Activated CD8-positive, alpha-beta memory T cell treated with anti-CD3 and anti-CD28 coated beads for 48 hours (primary cell): ENCODE results near the gene AOAH.

ENCODE experiments used
- DNase-seq, 3 experiments: peaks; one replicate each; pipeline ENCODE4 v3.0.0-alpha.2; 2020; ENCODE audit warnings: low read depth in 2 of 3, low spot score in 2 of 3

AOAH gene

GRCh38 chr7:36723951-36724664, at the start of gene AOAH:
AOAH (minus strand) TSS chr7:36724494; CDS start chr7:36724148, 346 bp downstream.
- DNase-seq, result peak in 2 of 3 experiments; percentile 44 to 45

- DNase-seq, result no peak
These were observed 42.2 kb upstream of the AOAH start for GRCh38 chr7:36766451-36766850.

GRCh38 chr7:36765605-36766004, 41.3 kb upstream of the AOAH start:
- no peak for DNase-seq

DNA sequence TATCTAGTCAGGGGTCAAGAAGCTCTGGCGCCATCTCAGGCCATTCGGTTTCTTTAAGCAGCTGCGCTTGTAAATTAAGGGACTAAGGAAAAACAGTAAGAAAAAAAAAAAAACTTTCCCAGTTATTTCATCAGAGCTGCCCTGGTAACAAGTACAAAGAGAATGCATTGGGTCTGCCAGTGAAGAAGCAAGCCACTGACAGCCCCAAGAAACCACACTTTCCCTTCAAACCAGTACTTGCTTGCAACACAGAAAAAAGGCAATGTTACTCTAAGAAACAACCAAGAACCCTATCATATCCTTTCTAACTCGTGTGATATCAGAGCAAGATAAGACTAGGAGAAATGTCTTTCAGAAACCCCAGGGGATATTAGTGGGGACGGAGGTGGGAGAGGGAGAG, 40.6 kb upstream of the AOAH start:
- DNase-seq, result no peak

- no peak for DNase-seq
These were observed 39.0 kb upstream of the AOAH start for GRCh38 chr7:36763132-36763816.

DNA sequence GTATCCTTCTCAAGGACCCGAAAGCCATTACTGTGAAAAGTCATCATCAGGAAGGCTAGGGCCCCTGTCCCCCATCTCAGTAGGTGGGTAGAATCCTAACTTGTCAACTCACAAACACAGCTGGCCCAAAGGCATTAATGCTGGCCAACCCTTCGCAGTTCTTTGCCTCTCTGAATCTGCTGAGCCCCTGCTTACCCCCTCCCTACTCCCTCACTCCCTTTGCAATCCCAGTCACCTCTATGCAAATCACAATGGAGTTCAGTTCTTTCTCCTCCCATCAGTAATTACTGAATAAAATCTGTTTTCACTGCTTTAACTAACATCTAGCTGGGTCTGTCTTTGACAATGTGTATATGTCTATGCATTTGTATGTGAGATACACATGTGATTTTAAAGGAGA, 38.1 kb upstream of the AOAH start:
- DNase-seq, result no peak

- DNase-seq, result no peak
These were observed 37.5 kb upstream of the AOAH start for GRCh38 chr7:36761835-36762234.

- no peak for DNase-seq
These were observed 36.8 kb upstream of the AOAH start for GRCh38 chr7:36760856-36761762.

GRCh38 chr7:36758879-36759278, 34.6 kb upstream of the AOAH start:
- DNase-seq, result no peak

GRCh38 chr7:36755484-36755883, 31.2 kb upstream of the AOAH start:
- DNase-seq, result no peak

GRCh38 chr7:36752026-36752711, 27.9 kb upstream of the AOAH start:
- DNase-seq, result no peak

DNA sequence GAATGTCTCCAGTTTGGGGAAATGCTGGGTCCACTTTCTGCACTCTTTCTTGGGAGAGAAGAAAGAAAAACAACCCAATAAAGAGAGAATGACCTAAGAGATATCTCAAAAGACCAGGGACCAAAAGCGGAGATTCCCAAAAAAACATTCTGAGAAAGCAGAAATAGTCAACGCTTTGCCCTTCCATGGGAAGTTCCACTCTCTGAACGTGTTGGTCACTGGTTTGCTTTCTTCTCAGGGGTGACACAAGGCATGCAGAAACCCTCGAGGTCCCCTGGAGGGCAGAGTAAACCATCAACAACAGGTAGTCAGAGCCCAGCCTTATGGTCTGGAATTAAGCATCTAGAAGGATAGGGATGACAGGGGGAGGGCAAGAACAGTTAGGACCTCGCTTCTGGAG, 26.2 kb upstream of the AOAH start:
- no peak for DNase-seq

GRCh38 chr7:36749282-36749960, 25.1 kb upstream of the AOAH start:
- no peak for DNase-seq

DNA sequence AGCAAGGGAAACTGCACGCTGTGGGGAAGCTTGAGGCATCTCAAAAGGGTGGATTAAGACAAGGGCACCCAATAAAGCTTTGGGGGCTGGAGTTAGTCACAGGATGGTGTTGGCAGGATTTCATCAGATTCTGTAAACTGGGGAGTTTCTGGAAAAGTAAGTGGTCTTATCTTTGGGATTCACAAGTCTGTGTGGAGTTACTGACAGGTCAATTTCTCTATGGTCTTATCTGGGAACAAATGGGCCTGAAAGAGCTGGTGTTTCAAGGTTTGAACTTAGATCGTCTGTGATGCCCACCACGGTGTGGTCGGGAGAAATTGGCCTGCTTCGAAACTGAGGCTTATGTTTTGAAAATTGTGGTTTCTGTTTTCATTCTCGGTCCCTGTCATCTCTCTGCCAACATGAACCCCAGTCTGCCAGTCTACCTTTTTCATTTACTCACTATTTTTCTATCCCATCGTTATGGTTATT, 23.8 kb upstream of the AOAH start:
- no peak for DNase-seq

DNA sequence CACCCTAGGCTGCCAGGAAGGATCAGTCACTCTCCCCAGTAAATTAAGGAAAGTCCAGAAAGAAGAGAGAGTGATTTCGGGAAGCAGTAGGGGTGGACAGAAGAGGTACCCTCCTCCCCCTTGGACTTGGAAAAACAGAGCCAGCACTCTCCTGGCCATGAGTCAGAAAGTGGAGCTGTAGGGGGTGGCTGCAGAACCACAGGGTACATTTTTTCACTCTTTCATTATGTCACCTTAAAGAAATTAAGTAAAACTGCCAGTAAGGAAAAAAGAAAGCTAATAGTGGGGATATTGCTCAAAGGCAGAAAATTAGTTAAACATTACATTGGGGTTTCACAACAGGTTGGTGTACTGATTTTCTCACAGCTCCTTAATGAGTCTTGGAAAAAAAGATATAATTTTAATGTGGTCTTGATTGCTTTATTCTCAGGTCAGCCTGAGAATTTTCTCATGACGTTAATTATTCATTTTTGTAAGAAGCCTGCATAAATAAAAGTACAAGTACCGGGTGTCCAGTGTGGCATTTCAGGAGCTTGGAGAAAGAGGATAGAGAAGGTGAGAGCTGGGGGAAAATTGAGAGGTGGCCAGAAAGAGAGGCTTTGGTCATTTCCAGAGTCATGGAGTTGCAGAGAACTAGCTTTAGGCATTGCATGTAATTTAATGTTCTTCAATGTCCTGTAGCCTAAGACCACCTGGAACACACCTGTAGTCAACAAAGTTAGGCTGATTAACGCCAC, 23.2 kb upstream of the AOAH start:
- DNase-seq, result no peak

DNA sequence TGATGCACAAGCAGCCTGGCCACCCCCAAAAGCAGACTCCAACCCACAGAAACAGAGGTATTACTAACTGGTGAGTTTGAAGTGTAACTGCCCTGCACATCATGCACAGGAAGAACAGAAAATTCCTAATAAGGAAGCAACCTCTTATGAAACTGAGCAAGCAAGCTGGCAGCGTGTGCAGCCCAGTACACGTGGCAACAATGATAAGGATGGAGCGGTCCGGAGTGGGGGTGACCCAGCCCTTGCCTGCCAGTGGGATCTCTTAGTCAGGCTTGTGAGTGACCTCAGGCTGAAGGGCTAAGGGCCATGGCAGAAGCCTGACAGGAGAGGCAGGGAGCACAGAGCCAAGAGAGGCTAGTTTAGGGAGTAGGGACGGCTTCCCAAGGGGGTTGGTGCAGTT, 22.1 kb upstream of the AOAH start:
- DNase-seq, result no peak

GRCh38 chr7:36742911-36743775, 18.8 kb upstream of the AOAH start:
- DNase-seq, result no peak

DNA sequence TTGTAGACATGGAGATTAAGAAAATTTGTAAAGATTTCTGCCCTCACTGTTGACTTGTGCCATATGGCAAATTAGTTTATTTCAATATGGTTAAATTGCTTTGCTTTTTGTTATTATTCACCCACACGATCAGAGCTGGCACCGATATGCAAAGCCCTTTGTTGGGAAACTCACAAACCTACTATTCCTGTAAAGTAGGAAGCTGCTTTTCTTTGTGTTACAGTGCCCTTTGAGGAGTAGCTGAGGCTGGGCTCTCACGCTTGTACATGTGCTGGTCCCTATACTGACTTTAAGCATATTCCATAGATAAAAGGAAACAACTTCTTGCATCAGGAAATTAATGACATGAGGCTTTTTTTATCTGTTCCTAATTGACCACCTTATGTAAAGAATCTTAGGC, 17.6 kb upstream of the AOAH start:
- no peak for DNase-seq

- DNase-seq, result no peak
These were observed 15.1 kb upstream of the AOAH start for GRCh38 chr7:36739351-36739750.
